MCF 10A (cell line): ENCODE data around the gene CDK18. TPM values are rescaled to one million over a fixed set of nuclear protein-coding genes. Genes with fewer than 3 reads are reported as not detected.

Experiments
- Bru-seq: library from RNA; stranded (reverse); fragments of 400-500 nt; gene quantifications from one replicate; lab custom pipeline; 2021; lab: Mats Ljungman, UMichigan
- BruChase-seq, 2 experiments: library from RNA; stranded (reverse); fragments of 400-500 nt; gene quantifications; one replicate each; lab custom pipeline; 2021; lab: Mats Ljungman, UMichigan
- BruUV-seq: library from RNA; stranded (reverse); fragments of 400-500 nt; replicated peaks from 2 replicates; lab custom pipeline; 2021; lab: Mats Ljungman, UMichigan
- CTCF ChIA-PET: fragments of 300-600 bp; sonication (Branson Sonifier 250); formaldehyde crosslinking; extraction: SDS; loops from one replicate; lab custom pipeline; 2021; ENCODE audit warnings: antibody characterized with exemption, inconsistent platforms; lab: Yijun Ruan, JAX
- POLR2A ChIA-PET: fragments of 300-600, 350-650 bp; sonication (Branson Sonifier 250); formaldehyde crosslinking; extraction: SDS; loops from one replicate; lab custom pipeline; 2020; ENCODE audit warnings: antibody characterized with exemption, inconsistent platforms; lab: Yijun Ruan, JAX
- DNase-seq: peaks from one replicate; pipeline ENCODE4 v3.0.0-alpha.2; 2018; ENCODE audit not compliant: unreplicated experiment
- H3K27ac Mint-ChIP-seq: one replicate; pipeline ENCODE4 v1.8.0; 2022; ENCODE audit warnings: mild to moderate bottlenecking, low read depth, mixed read lengths; ENCODE audit not compliant: unreplicated experiment
- H3K27me3 Mint-ChIP-seq: one replicate; pipeline ENCODE4 v1.8.0; 2022; ENCODE audit warnings: mixed read lengths; ENCODE audit not compliant: insufficient read depth, unreplicated experiment
- H3K36me3 Mint-ChIP-seq: one replicate; pipeline ENCODE4 v1.8.0; 2022; ENCODE audit warnings: mild to moderate bottlenecking, moderate library complexity, mixed read lengths; ENCODE audit not compliant: insufficient read depth, unreplicated experiment
- H3K4me1 Mint-ChIP-seq: one replicate; pipeline ENCODE4 v1.8.0; 2022; ENCODE audit warnings: mixed read lengths; ENCODE audit not compliant: insufficient read depth, unreplicated experiment
- H3K4me3 Mint-ChIP-seq: one replicate; pipeline ENCODE4 v1.8.0; 2022; ENCODE audit warnings: mild to moderate bottlenecking, moderate library complexity, mixed read lengths; ENCODE audit not compliant: unreplicated experiment
- H3K9me3 Mint-ChIP-seq: one replicate; pipeline ENCODE4 v1.8.0; 2022; ENCODE audit warnings: mixed read lengths; ENCODE audit not compliant: unreplicated experiment
- intact Hi-C: fragments of 100-400 bp; cut with micrococcal nuclease; formaldehyde crosslinking; loops from 2 replicates; pipeline ENCODE4 v1.14.1; 2022
- long read RNA-seq: library from polyadenylated mRNA; stranded (forward); transcript quantifications from one replicate; pipeline ENCODE4 v2.0.0, GENCODE V29; 2022
- total RNA-seq: library from RNA; stranded (reverse); gene quantifications from 2 replicates; pipeline ENCODE4 v1.2.3, GENCODE V29; 2022
- TF ChIP-seq, protein P1 (sequence below): fragments of 200-600 bp; IDR thresholded peaks from one replicate; pipeline ENCODE4 v1.8.0; 2022; ENCODE audit warnings: antibody characterized with exemption, mild to moderate bottlenecking; ENCODE audit not compliant: unreplicated experiment

CDK18 gene
- total RNA-seq (4.9 and 6.8 TPM in 2 replicates), Bru-seq, nascent RNA (percentile 39 among the genes with signal in this experiment), BruChase-seq, experiment 1, labeled RNA remaining after a 6-hour chase (percentile 33 among the genes with signal in this experiment), BruChase-seq, experiment 2, labeled RNA remaining after a 2-hour chase (percentile 45 among the genes with signal in this experiment)
- long read RNA-seq, partial matches to known transcripts = 2 of 9 reads
- long read RNA-seq, other reads (novel, unspliced or antisense) = 5 of 9 reads

DNA sequence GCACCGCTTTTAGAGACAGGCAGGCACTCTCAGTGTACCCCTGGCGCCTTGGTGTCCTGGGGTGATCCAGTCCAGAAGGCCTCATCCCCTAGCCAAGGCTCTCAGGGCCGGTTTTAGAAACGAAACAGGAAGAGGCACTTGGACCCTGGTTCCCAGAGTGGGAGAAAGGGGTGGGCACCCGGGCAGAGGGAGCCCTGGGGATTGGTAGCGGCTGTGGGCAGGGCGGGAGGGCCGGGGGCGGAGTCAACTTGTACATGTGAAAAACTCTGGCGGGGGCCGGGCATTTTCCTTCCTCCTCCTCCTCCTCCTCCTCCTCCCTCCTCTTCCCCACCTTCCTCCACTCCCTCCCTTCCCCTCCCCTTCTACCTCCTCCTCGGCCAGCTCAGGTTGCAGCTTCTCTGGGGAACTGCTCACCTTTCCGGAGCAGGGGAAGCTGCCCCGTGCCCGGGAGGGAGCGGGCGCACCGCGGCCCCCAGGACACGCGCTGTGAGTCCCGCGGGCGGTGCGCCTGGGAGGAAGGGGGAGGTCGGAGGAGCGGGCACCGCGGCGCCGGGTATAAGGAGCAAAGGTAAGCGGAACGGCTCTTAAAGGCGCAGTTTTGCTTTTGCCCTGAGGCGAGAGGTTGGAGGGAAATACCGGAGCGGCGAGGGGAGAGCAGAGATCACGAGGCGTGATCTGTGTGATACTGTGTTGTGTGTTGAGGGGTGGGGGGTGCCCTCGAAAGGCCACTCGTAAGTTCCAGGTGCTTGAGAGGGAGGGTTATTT is at the start of gene CDK18:
TSS of gene CDK18 (plus strand) at position 359 of the 765 bp plus-strand sequence. CDS start 18,499 bp downstream, outside the sequence.
- CTCF ChIA-PET = interaction anchor here (0.6 to 37.5 kb wide), 10 partner anchors 12 to 451 kb away, joined by 3 to 1608 read pairs (median 3); no protein-coding TSS in a partner anchor
- intact Hi-C loops = no loop called here
- H3K27ac Mint-ChIP-seq = peak within 1 kb of the TSS; percentile 87
- POLR2A ChIA-PET = interaction anchor here (0.6 to 6.1 kb wide), 7 partner anchors 12 to 203 kb away, joined by 3 to 73 read pairs (median 6); no protein-coding TSS in a partner anchor
- TF ChIP-seq, protein P1, sequence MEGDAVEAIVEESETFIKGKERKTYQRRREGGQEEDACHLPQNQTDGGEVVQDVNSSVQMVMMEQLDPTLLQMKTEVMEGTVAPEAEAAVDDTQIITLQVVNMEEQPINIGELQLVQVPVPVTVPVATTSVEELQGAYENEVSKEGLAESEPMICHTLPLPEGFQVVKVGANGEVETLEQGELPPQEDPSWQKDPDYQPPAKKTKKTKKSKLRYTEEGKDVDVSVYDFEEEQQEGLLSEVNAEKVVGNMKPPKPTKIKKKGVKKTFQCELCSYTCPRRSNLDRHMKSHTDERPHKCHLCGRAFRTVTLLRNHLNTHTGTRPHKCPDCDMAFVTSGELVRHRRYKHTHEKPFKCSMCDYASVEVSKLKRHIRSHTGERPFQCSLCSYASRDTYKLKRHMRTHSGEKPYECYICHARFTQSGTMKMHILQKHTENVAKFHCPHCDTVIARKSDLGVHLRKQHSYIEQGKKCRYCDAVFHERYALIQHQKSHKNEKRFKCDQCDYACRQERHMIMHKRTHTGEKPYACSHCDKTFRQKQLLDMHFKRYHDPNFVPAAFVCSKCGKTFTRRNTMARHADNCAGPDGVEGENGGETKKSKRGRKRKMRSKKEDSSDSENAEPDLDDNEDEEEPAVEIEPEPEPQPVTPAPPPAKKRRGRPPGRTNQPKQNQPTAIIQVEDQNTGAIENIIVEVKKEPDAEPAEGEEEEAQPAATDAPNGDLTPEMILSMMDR = no peak
- no TSS peak for BruUV-seq
- H3K36me3 Mint-ChIP-seq = no peaks in the 10 kb centered on the region
- H3K4me3 Mint-ChIP-seq = peak within 1 kb of the TSS; percentile 89
- no peaks in the 10 kb centered on the region for H3K27me3 Mint-ChIP-seq
- peaks cover 32% of the 10 kb centered on the region for H3K4me1 Mint-ChIP-seq
- DNase-seq = peak; percentile 95
- H3K9me3 Mint-ChIP-seq = no peaks in the 10 kb centered on the region

- H3K4me1 Mint-ChIP-seq = peaks cover 17% of the 10 kb centered on the region
- intact Hi-C loops = no loop called here
- H3K36me3 Mint-ChIP-seq = no peaks in the 10 kb centered on the region
- no peak for DNase-seq
- CTCF ChIA-PET = interaction anchor here (0.9 to 2.7 kb wide), 5 partner anchors 15 to 101 kb away, joined by 3 to 16 read pairs (median 7); no protein-coding TSS in a partner anchor
- H3K27ac Mint-ChIP-seq = no peak overlapping the region
- H3K4me3 Mint-ChIP-seq = no peak overlapping the region
- no TSS peak for BruUV-seq
- POLR2A ChIA-PET = interaction anchor here (1.3 kb wide), 1 partner anchor 195 kb away, joined by 3 read pairs; no protein-coding TSS in a partner anchor
- no peaks in the 10 kb centered on the region for H3K9me3 Mint-ChIP-seq
- TF ChIP-seq, protein P1 = no peak
- H3K27me3 Mint-ChIP-seq = peaks cover 90% of the 10 kb centered on the region
Observed at GRCh38 chr1:205454903-205455335, 49.5 kb upstream of the CDK18 start.

- H3K4me3 Mint-ChIP-seq = peak within 1 kb of the TSS; percentile 65
- ChIA-PET CTCF (interaction anchor here (0.6 to 2.7 kb wide), 10 partner anchors 14 to 399 kb away, joined by 3 to 16 read pairs (median 3); no protein-coding TSS in a partner anchor), POLR2A (interaction anchor here (1.2 to 1.4 kb wide), 4 partner anchors 11 to 196 kb away, joined by 3 read pairs; no protein-coding TSS in a partner anchor)
- intact Hi-C loops = no loop called here
- H3K27me3 Mint-ChIP-seq = peaks cover 98% of the 10 kb centered on the region
- H3K27ac Mint-ChIP-seq = peak within 1 kb of the TSS; percentile 28
- no peaks in the 10 kb centered on the region for H3K36me3 Mint-ChIP-seq
- no peak for DNase-seq
- peaks cover 9% of the 10 kb centered on the region for H3K4me1 Mint-ChIP-seq
- no peaks in the 10 kb centered on the region for H3K9me3 Mint-ChIP-seq
- TF ChIP-seq, protein P1 = no peak
- no TSS peak for BruUV-seq
Observed at GRCh38 chr1:205455581-205456382, 48.7 kb upstream of the CDK18 start, which contains the start of gene BLACAT1. TSS of gene BLACAT1 (minus strand) at chr1:205456045.
